GM18508 (cell line): ENCODE results near the gene POLR1E.
"Not testable (repeated sequence)": the region's sequence is repeated elsewhere in the genome, so short reads cannot be mapped to it uniquely, and the experiment has no call there.

Source experiments
- ATAC-seq: cut with Tn5 transposase; IDR thresholded peaks from one replicate; pipeline ENCODE4 v1.9.1; 2021; ENCODE audit warnings: moderate number of reproducible peaks; ENCODE audit not compliant: insufficient read depth, unreplicated experiment

Gene POLR1E

DNA sequence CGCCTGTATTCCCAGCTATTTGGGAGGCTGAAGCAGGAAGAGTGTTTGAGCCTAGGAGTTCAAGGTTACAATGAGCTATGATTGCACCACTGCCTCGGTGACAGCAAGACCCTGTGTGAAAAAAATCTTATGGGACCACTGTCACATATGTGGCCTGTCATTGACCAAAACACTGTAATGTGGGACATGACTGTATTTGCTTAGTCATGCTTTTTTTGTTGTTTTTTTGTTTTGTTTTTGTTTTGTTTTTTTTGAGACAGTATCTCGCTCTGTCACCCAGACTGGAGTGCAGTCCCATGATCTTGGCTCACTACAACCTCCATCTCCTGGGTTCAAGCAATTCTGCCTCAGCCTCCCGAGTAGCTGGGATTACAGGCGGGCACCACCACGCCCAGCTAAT is 13.5 kb downstream of the POLR1E start:
- ATAC-seq = no peak

DNA sequence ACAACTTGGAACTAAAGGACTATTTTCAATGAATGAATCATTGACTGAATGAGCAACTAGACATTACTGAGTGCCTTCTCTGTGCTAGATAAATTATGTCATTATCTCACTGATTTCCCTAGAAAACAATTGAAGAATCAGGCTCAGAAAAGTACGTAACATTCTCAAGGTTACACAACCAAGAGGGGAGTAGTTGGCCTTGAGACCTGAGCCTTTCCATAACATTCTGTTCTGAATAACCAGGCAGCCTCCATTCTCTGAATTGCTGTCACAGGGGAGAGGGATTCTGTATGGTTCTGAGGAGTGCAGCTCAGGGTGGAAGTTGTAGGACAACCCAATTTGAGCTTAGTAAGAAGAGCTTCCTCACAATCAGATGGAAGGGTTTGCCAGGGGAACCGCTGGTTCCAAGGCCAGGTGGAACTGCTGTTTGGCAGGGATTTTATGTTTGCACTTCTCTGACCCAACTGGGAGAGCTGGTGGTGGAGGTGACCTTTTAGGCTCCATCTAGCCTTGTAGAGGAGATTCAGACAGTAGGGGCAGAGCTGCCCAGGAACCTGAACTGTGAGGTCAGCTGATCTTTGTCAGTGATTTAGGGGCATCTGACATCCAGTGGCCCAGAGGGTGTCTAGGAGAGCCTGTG is 16.3 kb downstream of the POLR1E start:
- ATAC-seq = no peak

DNA sequence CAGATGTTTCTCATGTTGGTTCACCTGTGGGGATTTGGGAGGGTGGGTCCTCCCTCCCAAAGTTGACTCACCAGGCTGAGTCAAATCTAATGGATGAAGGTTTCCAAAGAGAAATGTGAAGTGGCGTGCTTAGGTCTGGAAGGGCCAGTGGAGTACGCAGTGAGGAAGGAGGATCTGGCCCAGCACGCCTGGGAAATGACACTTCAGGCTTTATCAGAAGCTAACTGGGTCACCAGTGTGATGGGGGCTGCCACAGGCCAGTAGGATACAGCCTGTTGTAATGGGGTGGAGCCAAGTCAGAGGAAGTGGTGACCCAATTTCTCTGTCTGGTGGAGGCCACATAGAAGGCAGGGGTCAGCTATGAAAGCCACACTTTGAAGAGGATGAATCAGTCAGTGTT is 18.0 kb downstream of the POLR1E start:
- no peak for ATAC-seq

DNA sequence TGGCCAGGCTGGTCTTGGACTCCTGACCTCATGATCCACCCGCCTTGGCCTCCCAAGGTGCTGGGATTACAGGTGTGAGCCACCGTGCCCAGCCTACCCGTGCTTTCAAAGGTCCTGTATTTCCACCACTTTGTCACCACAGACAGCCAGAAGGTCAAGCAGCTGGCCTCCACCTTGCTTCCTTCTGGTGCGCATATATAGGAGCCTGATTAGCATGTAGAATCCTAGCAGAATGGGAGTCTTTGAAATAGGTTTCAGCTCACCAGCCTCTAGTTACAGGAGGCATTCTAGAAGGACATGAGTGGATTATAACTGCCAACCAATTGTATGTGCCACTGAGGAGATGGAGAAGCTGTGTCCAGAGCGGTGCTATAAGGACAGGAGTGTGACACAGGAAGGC is 18.9 kb downstream of the POLR1E start:
- ATAC-seq = no peak

DNA sequence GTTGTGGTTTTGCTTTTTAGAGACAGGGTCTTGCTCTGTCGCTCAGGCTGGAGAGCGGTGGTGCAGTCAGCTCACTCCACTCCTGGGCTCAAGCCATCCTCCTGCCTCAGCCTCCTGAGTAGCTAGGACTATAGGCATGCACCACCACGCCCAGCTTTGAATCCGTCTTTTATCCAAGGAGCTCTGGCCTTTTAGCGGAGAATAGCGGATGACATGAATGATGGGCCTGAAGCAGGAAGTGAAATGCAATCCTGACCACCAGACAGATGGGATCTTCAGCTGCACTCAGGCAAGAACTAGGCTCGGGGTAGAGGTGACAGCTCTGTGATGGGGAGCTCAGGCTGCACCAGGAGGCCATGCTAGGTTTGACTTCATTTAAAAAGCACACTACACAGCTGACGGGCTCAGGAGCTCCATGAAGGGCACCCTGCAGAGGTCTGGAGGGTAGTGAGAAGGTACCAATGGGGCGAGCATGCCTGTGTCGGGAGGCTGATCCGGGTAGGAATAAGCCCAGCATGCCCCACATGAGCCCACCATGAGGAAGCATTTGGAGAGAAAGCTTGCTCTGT is 21.9 kb downstream of the POLR1E start:
- no peak for ATAC-seq

DNA sequence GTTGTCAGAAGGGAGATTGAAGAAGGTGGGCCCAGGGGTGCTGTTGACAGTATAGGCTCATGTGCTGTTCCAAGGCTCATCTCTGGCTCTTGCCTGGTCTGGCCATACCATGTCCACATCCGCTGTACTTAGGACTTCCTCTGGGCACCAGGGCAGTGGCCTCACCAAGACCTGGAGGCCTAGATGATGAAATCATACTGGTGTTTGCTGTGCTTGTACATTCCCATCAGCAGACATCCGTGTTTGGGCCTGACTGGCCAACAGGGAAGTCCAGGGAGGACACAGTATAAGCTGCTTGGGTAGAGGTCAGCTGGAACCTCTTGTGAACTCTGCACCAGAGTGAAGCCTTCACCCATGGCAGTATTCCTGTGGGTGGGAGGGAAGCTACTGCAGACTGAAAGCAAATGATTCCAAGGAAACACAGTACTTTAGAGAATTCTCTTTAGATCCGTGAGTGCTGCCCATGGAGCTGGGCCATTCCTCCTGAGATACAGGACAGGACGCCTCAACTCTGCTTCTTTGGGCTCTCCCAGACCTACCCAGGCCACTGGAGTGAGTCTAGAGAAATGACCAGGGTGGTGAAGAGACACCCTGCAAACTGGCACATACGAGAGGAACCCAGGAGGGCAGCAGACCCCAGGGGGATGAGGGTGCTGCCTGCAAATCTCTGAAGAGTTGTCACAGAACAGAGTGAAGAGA is 22.5 kb downstream of the POLR1E start:
- ATAC-seq = no peak

DNA sequence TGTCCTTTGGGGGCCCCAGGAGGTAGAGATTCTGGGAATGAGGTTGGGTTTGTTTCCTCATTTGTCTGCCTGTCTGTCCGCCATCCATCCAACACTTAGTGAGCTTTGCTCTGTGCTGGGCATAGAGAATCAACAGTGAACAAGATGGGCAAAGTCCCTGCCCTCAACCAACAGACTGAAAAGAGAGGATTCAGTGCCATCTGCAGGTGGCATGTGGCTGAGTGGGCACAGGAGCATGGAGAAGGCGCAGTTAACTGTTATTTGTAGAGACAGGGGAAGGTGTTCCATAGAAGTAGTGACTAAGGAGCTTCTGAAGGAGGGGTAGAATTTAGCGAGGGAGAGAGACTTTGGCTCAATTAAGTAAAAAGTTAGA is 23.1 kb downstream of the POLR1E start:
- ATAC-seq = no peak

DNA sequence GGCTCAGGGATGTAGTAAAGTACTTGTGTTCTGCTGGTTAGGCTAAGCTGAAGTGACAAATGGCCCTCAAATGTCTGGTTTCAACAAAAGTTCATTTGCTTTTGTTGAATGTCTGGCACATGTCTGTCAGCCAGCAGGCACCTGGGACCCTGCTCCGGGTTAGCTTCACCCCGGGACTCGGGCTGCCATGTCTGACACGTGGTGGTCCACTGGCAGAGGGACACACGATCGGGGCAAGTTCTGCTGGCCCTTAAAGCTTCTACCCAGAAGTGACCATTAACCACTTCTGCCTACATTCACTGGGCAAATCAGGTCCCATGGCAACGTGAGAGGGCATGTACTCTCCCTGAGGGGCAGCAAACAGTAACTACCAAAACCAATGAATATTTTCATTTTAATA is 23.8 kb downstream of the POLR1E start:
- ATAC-seq = no peak

DNA sequence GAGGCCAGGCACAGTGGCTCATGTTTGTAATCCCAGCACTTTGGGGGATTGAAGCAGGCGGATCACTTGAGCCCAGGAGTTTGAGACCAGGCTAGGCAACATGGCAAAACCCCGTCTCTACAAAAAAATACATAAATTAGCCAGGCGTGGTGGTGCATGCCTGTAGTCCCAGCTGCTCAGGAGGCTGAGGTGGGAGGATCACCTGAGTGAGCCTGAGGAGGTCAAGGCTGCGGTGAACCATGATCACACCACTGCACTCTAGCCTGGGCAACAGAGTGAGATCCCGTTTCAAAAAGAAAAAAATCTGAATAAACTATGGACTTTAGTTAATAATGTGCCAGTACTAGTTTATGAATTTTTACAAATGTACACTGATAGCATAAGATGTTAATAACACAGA is 24.3 kb downstream of the POLR1E start:
- ATAC-seq = not testable (repeated sequence)

DNA sequence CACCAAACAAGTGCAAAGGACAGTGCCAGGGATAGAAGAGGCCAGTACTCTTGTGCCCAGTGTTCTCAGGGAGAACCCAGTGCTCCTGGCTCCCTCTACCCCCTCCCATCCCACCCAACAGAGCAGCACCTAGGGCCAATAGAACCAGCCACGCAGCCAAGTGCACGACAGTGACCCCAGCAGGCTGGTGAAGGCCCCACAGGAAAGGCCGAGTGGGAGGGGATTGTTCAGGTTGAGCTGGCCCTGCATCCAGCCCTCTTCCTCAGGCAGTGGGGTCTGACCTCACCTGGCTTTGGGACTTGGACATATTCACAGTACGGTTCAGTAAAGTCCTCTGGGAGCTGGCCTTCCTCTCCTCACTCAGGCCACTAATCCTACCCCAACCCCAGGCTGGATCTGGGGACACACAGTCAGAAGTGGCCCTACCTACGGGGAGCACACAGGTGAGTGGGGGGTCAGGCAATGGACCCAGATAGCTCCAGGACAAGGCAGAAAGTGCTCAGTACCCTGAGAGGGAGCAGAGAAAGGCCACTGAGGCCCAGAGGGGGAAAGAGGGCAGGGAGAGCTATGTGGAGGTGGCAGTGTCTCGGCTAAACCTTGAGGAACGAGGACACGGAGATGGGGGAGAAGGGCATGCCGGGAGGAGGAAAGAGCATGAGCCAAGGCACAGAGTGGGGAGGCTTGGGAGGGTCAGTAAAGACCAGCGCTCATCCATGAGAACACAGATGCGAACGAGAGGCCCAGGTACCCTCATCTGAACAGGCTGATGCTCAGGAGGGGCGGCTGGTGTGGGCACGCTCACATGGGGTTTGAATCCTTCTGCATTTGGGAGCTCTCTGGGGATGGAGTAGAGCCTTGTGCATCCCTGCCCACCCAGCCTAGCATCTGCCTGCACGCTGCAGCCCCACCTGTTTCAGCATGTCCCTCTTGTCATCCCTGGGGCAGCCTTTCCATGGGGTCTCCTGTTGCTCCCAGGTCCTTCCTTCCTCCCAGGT is 25.6 kb downstream of the POLR1E start:
- ATAC-seq = no peak

DNA sequence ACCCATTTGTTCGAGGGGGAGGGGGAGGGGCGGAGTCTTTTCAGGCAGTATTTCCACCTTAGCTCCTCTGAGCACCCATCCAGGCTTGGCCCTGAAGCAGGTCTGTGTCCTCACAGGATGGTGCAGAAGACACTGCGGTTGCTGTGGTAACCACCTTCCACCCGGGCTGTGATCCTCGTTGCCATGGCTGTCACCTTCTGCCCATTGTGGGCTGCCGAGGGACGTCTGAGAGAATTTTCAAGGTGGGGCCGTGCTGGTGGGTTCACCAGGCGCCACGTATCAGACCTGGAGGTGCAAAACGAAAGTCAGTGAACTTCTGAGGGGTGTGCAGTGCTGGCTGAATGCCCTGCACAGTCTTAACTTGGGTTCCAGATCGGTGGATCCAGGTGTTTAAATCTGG is 26.7 kb downstream of the POLR1E start:
- no peak for ATAC-seq

DNA sequence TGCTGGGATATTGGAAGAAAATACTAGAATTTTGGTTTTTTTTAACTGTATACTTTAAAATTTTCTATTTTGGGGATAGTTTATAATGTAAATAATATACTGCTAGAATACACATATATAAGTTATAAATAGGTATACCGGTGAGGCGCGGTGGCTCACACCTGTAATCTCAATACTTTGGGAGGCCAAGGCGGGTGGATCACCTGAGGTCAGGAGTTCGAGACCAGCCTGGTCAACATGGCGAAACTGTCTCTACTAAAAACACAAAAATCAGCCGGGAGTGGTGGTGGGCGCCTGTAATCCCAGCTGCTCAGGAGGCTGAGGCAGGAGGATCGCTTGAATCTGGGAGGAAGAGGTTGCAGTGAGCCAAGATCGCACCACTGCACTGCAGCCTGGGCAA is 28.7 kb downstream of the POLR1E start:
- ATAC-seq = not testable (repeated sequence)

DNA sequence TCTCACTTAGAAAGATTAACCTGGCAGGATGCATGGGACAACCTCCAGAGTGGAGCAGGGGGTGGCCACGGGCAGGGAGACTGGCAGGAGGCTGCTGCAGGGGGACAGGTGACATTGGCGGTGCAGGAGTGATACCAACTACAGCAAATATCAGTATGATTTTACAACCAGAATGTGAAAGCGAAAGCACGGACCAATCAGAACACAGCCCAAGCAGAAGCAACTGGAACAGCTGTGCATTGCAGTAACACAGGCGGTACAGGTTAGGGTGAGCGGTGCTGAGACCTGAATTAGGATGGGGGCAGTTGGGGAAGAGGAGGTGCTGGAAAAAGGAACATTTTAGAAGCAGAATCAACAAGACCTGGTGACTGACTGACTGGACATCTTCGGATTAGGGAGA is 29.3 kb downstream of the POLR1E start:
- ATAC-seq = no peak

DNA sequence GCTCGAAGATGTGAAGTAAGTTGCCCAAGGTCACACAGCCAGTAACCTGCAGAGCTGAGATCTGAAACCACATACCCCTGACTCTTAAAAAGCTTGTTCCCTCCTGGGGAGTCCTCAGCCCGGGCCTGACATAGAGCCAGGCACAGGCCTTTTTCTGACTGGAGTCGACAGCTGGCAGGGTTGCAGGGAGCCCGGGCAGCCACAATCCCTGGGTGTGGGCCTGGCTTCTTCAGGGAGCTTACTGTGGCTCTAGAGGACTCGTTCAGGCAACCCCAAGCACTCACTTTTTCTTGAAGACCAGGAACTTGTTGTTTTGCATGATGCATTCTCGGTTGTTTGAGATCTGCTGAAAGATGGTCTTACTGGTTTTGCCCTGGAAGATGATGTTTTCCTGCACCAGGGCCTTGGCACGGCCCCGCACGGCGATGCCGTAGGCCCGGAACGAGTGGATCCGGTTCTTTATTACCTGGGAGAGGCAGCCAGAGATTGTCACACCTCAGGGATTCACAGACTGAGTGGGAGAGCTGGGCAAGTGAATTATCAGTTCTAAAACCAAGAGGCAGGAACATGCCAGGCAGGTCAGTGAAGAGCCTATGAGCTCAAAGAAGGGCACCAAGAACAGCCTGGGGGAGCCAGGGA is 30.0 kb downstream of the POLR1E start:
- ATAC-seq = no peak

DNA sequence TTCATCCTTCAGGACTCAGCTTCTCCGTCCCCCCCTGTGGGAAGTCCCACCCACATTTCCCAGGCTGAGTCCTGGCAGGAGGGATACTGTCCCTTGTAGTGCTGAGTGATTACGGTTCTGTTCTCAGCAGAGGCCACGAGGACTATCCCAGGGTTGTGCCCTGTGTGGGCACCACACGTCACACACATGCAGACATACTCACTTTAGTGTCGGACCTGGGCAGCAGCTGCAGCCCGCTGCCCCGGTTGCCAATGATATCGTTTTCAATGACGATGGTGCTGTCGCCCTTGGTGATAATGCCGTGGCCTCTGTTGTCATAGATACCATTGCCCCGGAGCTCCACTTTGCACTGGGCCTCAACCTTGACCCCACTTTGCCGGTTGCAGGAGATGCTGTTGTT is 32.2 kb downstream of the POLR1E start:
- no peak for ATAC-seq

DNA sequence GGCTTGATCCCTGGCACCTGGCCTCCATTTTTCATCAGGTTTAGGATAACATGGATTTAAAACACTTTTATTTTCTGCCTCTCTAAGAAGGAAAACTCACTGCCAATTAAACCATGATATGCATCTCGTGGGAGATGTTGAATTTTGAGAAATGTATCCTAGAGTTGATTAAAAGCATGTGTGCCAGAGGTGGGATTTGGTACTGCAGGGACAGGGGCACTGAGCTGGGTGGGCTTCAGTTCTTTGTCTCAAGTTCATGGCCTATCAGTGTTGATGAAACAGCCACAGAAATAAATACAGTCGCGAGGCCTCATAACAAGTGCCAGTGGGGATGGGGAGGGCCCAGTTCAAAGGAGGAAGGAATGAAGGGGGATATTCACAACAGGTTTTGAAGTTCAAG is 34.9 kb downstream of the POLR1E start:
- no peak for ATAC-seq

DNA sequence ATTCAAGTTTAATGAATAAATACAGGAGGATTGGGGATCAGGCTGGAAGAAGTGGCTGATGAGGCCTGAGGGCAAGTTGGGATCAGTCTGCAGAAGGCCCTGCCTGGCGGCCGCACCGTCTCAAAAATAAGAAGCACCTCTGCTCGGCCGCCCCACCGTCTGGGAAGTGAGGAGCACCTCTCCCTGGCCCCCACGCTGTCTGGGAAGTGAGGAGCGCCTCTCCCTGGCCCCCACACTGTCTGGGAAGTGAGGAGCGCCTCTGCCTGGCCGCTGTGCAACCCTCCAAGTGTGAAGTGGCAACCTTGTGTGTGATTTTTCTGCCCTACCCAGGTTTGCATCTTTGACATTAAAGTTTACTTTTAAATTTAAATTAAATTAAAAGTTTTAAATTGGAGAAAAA is 35.4 kb downstream of the POLR1E start:
- ATAC-seq = no peak

DNA sequence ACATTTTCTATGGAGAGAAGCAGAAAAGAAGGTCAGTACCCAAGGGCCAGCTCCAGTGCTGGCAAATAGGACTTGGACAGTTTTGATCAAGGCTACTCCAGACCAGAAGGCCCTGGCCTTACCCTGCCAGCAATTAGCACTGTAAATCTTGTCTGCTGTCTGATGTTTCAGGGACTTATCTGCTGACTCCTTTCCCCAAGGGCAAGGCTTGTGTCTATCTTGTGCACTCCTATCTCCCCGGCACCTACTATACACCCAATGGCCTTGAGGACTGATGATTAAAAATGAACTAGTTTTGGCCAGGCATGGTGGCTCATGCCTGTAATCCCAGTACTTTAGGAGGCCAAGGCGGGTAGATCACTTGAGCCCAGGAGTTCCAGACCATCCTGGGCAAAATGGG is 37.2 kb downstream of the POLR1E start:
- no peak for ATAC-seq

DNA sequence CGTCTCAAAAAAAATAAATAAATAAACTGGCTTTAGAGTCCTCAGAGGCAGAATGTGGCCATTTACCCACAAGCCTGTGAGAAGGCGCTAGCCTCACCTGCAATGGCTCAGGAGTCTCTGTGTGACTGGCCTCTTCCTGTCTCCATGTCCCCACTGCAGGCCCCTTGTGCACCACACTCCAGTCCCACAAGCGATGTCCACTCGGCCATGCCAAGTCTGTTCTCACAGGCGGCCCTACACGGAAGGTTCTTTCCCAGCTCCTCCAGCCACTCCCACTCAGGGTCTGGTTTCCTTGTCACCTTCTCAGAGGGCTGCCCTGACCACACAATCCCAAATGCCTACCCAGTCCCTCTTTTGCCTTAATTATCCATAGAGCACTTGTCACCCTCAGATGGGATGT is 38.2 kb downstream of the POLR1E start:
- no peak for ATAC-seq

DNA sequence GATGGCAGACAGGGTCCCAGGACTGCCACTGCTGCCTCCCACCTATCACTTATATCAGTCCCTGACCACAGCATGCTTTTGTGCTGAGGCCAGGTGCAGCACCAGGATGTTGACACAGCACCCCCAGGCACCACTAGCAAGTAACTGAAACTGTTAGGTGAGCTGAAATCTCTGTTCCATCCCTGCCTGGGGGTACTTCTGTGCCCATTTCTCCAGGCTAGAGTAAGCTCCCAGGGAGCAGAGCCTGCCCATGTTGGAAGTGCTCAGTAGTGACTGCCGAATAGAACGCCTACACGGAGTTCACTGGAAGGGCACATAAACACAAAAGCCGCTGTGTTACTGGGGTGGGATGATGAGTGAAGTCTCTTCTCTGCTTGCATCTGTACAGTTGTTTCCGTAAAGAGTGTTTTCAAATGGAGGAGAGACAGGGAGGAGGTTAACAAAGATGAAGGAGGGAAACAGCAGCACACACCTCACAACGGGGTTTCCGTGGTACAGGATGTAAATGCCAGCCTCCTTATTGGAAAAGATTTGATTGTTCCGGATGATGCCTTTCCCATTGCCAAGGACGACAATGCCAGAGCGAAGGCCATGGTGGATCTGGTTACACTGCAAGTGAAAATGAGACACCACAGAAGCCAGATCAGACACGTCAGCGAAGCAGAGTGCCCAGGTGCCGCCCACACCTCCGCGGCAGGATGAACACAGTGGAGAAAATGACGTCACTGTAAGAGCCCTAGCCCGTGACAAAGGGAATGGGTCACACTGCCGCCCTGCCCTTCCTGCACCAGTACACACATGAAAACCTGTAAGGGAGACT is 43.1 kb downstream of the POLR1E start:
- ATAC-seq = no peak
